WTC11 (cell line): ENCODE measurements around the gene SVIL.
"Not testable (repeated sequence)": the region's sequence is repeated elsewhere in the genome, so short reads cannot be mapped to it uniquely, and the experiment has no call there.

Experiments
- CTCF ChIP-seq: fragments of 200-600 bp; IDR thresholded peaks from 2 replicates; pipeline ENCODE4 v1.8.0; 2022; ENCODE audit warnings: antibody characterized with exemption
- ELF4 ChIP-seq: sonication (generic); formaldehyde crosslinking; IDR thresholded peaks from 2 replicates; pipeline ENCODE4 v1.8.1; 2022; ENCODE audit warnings: low read depth, mild to moderate bottlenecking, moderate library complexity, missing genetic modification reagents
- TEAD4 ChIP-seq: sonication (generic); formaldehyde crosslinking; IDR thresholded peaks from 2 replicates; pipeline ENCODE4 v1.8.0; 2022; ENCODE audit warnings: mild to moderate bottlenecking, missing genetic modification reagents
- ZNF512 ChIP-seq: sonication (generic); formaldehyde crosslinking; IDR thresholded peaks from 2 replicates; pipeline ENCODE4 v1.8.1; 2022; ENCODE audit warnings: missing genetic modification reagents, borderline replicate concordance

- TF ChIP-seq TEAD4 (CRISPR knock-in tag); CTCF; ELF4 (CRISPR knock-in tag); ZNF512: not testable (repeated sequence)
These were observed 143.9 kb downstream of the SVIL start for GRCh38 chr10:29490781-29491280.
